GM12878 (cell line): ENCODE data around the gene ZBTB32. TPM values are rescaled to one million over a fixed set of nuclear protein-coding genes. Genes with fewer than 3 reads are reported as not detected.

Experiments
- BACH1 ChIP-seq: fragments of 450-650 bp; IDR thresholded peaks from 2 replicates; pipeline ENCODE4 v1.6.1; 2017; ENCODE audit warnings: mild to moderate bottlenecking, borderline replicate concordance
- BRCA1 ChIP-seq: IDR thresholded peaks from 2 replicates; pipeline ENCODE4 v1.6.1; 2011; ENCODE audit warnings: low read depth, low read length, improper control_type of control experiment
- CTCF ChIP-seq, 3 experiments: IDR thresholded peaks in 2 of 3; conservative IDR thresholded peaks in 1 of 3; 2 replicates each; pipeline ENCODE4 v1.5.1; 2011; ENCODE audit warnings: low read depth in 3 of 3, low read length in 3 of 3, mild to moderate bottlenecking in 3 of 3, control low read depth in 2 of 3, moderate library complexity in 2 of 3, inconsistent platforms in 1 of 3, mixed read lengths in 1 of 3; ENCODE audit not compliant: control insufficient read depth in 2 of 3, insufficient read depth in 1 of 3; ENCODE audit errors: extremely low read depth in 1 of 3
- DPF2 ChIP-seq: fragments of 450-650 bp; IDR thresholded peaks from 2 replicates; pipeline ENCODE4 v1.6.1; 2017; ENCODE audit warnings: mild to moderate bottlenecking
- EED ChIP-seq: sonication (generic); IDR thresholded peaks from 2 replicates; pipeline ENCODE4 v1.6.1; 2016; ENCODE audit warnings: antibody characterized with exemption, low read depth
- ESRRA ChIP-seq: IDR thresholded peaks from 2 replicates; pipeline ENCODE4 v1.6.1; 2012; ENCODE audit warnings: mild to moderate bottlenecking, low read length, improper control_type of control experiment
- GATAD2B ChIP-seq: fragments of 450-650 bp; conservative IDR thresholded peaks from 2 replicates; pipeline ENCODE4 v1.6.1; 2017; ENCODE audit warnings: low read depth, mild to moderate bottlenecking, moderate library complexity
- HSF1 ChIP-seq: fragments of 150-350 bp; IDR thresholded peaks from 2 replicates; pipeline ENCODE4 v1.6.1; 2014; ENCODE audit warnings: mild to moderate bottlenecking, low read depth, low read length
- IKZF2 ChIP-seq, 2 experiments: fragments of 450-650 bp; IDR thresholded peaks; 2 replicates each; pipeline ENCODE4 v1.6.1; 2017; ENCODE audit warnings: mild to moderate bottlenecking in 2 of 2, moderate library complexity in 2 of 2
- IRF4 ChIP-seq: IDR thresholded peaks from 2 replicates; pipeline ENCODE4 v1.6.1; 2011; ENCODE audit warnings: low read depth, low read length
- MXI1 ChIP-seq: fragments of 150-350 bp; IDR thresholded peaks from 2 replicates; pipeline ENCODE4 v1.6.1; 2011; ENCODE audit warnings: low read depth, mild to moderate bottlenecking, inconsistent platforms, low read length, improper control_type of control experiment
- MYC ChIP-seq: IDR thresholded peaks from 2 replicates; pipeline ENCODE4 v1.6.1; 2011; ENCODE audit warnings: mild to moderate bottlenecking, low read length, moderate library complexity, inconsistent platforms; ENCODE audit not compliant: insufficient read depth, insufficient replicate concordance, insufficient read length, severe bottlenecking
- NFYB ChIP-seq: IDR thresholded peaks from 2 replicates; pipeline ENCODE4 v1.6.1; 2011; ENCODE audit warnings: low read depth, mild to moderate bottlenecking, low read length, improper control_type of control experiment, moderate library complexity; ENCODE audit not compliant: insufficient read depth
- NR2C2 ChIP-seq: IDR thresholded peaks from 2 replicates; pipeline ENCODE4 v1.6.1; 2011; ENCODE audit warnings: borderline replicate concordance, low read depth; ENCODE audit not compliant: control insufficient read depth, insufficient read length
- PML ChIP-seq: IDR thresholded peaks from 2 replicates; pipeline ENCODE4 v1.6.1; 2012; ENCODE audit warnings: low read length, inconsistent platforms
- POU2F2 ChIP-seq: IDR thresholded peaks from 3 replicates; pipeline ENCODE4 v1.6.1; 2011; ENCODE audit warnings: low read depth, mild to moderate bottlenecking, low read length, borderline replicate concordance
- RCOR1 ChIP-seq: conservative IDR thresholded peaks from 2 replicates; pipeline ENCODE4 v1.6.1; 2012; ENCODE audit warnings: low read depth, low read length, improper control_type of control experiment
- RELA ChIP-seq: fragments of 450-650 bp; IDR thresholded peaks from 2 replicates; pipeline ENCODE4 v1.8.0; 2014; ENCODE audit warnings: borderline replicate concordance; ENCODE audit not compliant: partially characterized antibody
- SIN3A ChIP-seq: IDR thresholded peaks from 2 replicates; pipeline ENCODE4 v1.6.1; 2012; ENCODE audit warnings: low read depth, low read length, improper control_type of control experiment
- SMC3 ChIP-seq: IDR thresholded peaks from 2 replicates; pipeline ENCODE4 v1.6.1; 2011; ENCODE audit warnings: low read length, improper control_type of control experiment, borderline replicate concordance
- USF1 ChIP-seq: IDR thresholded peaks from 2 replicates; pipeline ENCODE4 v1.6.1; 2011; ENCODE audit warnings: borderline replicate concordance, low read depth, mild to moderate bottlenecking, moderate library complexity, mixed read lengths, low read length; ENCODE audit not compliant: insufficient read depth; ENCODE audit errors: extremely low read length
- ZBTB4 ChIP-seq: fragments of 450-650 bp; formaldehyde crosslinking; IDR thresholded peaks from 2 replicates; pipeline ENCODE4 v1.4.0; 2022; ENCODE audit warnings: mild to moderate bottlenecking, moderate library complexity
- polyA plus RNA-seq, 11 experiments: library from polyadenylated mRNA; depleted of rRNA in 4 of 11; unstranded in 6 of 11; stranded (reverse) in 5 of 11; fragments of >200 nt; fragmentation: Nextera tagmentation in 4 of 11; fragmentation: Illumina TruSeq in 1 of 11; extraction: Ambion mirVana in 4 of 11; extraction: Trizol in 1 of 11; gene quantifications; 1 replicate in 1 of 11; 2 replicates in 10 of 11; pipeline versions ENCODE4 v1.2.1 to v1.2.3, GENCODE V29; 2011 to 2016; ENCODE audit warnings: inconsistent platforms in 2 of 11, missing spikeins in 2 of 11, low read depth in 1 of 11
- total RNA-seq, 4 experiments: library from RNA; depleted of rRNA in 3 of 4; stranded (reverse); fragments of >200 nt in 3 of 4; fragmentation: Illumina TruSeq in 1 of 4; extraction: Trizol in 1 of 4; gene quantifications; 2 replicates each; pipeline versions ENCODE4 v1.2.1 to v1.2.3, GENCODE V29; 2013 to 2021

ZBTB32 gene
- total and polyA plus RNA-seq, 10 of the 15 experiments (the other 5 are each of a cell fraction or from before 2014, with no cell fraction given) = 1.0 to 46.7 (median 16.0) TPM

- no peak for TF ChIP-seq HSF1
- peak; percentile 82 for TF ChIP-seq NFYB
- peak; percentile 9 for TF ChIP-seq RELA
- no peak for TF ChIP-seq BRCA1
- no peak for TF ChIP-seq RCOR1
- TF ChIP-seq ZBTB4 (CRISPR knock-in tag) = peak; percentile 24; the same call in 1 of the 2 replicates
- TF ChIP-seq IRF4 = no peak
- no peak for TF ChIP-seq CTCF (IDR thresholded peaks at IDR 0.05 in 2 of 3, conservative IDR thresholded peaks at IDR 0.05 in 1 of 3; ENCODE audit: control insufficient read depth in 2 of 3, extremely low read depth in 1 of 3, insufficient read depth in 1 of 3, low read depth in 3 of 3, low read length in 3 of 3)
- no peak for TF ChIP-seq SMC3
- peak; percentile 57; the same call in 1 of the 2 replicates for TF ChIP-seq ESRRA
- peak; percentile 84 for TF ChIP-seq DPF2
- TF ChIP-seq SIN3A = peak; percentile 62
- TF ChIP-seq PML = peak; percentile 57; the same call in 1 of the 2 replicates
- no peak; the same call in 1 of the 2 replicates for TF ChIP-seq BACH1
- no peak for TF ChIP-seq GATAD2B
- no peak; the same call in 2 of the 3 replicates for TF ChIP-seq POU2F2
- TF ChIP-seq EED = peak; percentile 69
- TF ChIP-seq MXI1 = peak; percentile 57
- TF ChIP-seq MYC = no peak
- no peak for TF ChIP-seq USF1
- peak; percentile 79 to 81 for TF ChIP-seq IKZF2 (IDR thresholded peaks at IDR 0.05)
- TF ChIP-seq NR2C2 = no peak
Observed at GRCh38 chr19:35712567-35713505, 8.5 kb downstream of the ZBTB32 start (continued).
